Uterus (tissue), 2 donors: ENCODE data around the gene C9orf78.

ENCODE experiments used
- CTCF ChIP-seq, 4 experiments: fragments of 200-600 bp in 2 of 4; fragments of 450-650 bp in 2 of 4; sonication (generic) in 2 of 4; IDR thresholded peaks; one replicate each; pipeline ENCODE4 v1.5.1; 2016 to 2019; ENCODE audit warnings: antibody characterized with exemption in 4 of 4, mild to moderate bottlenecking in 2 of 4, moderate library complexity in 1 of 4
- POLR2A ChIP-seq, 2 donors: fragments of 450-650 bp; IDR thresholded peaks; one replicate each; pipeline ENCODE4 v1.6.1; 2016; ENCODE audit warnings: antibody characterized with exemption in 2 of 2, mild to moderate bottlenecking in 1 of 2, moderate library complexity in 1 of 2

- TF ChIP-seq POLR2A (IDR thresholded peaks at IDR 0.05) (no peak), CTCF (IDR thresholded peaks at IDR 0.05) (no peak)
Measured at GRCh38 chr9:129801504-129801903, 33.6 kb downstream of the C9orf78 start.
